ENCODE measurements around the gene TRAPPC3.

Gene TRAPPC3

DNA sequence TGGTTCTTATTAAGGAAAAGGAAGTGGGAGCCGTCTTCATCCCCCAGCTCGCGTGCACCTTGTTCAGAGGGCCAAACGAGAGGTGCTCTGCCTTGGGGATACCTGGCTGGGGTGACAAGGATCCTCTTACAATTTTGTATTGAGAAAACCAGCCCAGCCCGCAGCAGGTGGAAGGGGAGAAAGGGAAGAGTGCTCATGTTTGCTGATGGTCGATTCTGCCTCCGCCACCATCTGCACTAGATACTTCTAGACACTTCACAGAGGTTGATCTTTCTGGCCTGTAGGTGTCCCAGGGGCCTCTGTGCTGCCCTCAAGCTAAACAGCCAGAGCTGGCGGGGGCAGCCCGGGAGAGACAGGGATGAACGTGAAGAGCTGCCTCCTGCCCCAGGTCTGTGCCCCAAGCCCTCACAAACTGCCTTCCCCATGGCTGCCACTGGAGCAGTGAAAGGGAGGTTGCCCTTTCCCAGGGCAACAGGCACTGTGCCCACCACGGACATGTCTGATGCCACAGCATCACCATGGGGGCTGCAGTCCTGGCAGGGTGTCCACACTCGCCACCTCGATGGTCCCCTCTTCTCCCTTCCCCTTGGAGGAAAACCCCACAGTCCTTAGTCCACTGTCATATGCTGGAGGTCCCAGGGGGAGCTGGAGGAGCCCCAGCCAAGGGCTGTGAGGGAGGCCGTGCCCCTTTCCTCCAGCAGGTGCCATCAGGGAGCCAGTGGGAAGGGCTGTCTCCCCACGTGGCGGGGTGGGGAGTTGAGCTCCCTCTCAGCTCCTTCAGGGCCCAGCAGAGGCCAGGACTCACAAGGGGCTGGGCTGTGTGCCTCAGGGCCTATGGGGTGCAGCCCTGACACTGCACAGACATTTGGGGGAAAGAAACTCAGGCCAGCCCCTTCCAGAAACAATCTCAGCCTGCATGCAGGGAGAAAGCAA, 52.5 kb downstream of the TRAPPC3 start (continued):
- TF ChIP-seq, protein P1, sequence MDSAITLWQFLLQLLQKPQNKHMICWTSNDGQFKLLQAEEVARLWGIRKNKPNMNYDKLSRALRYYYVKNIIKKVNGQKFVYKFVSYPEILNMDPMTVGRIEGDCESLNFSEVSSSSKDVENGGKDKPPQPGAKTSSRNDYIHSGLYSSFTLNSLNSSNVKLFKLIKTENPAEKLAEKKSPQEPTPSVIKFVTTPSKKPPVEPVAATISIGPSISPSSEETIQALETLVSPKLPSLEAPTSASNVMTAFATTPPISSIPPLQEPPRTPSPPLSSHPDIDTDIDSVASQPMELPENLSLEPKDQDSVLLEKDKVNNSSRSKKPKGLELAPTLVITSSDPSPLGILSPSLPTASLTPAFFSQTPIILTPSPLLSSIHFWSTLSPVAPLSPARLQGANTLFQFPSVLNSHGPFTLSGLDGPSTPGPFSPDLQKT (IDR thresholded peaks at IDR 0.05; ENCODE audit: borderline replicate concordance, low read depth, low read length), result no peak
- TF ChIP-seq CTCF (tag by site-specific recombination; IDR thresholded peaks at IDR 0.05) (peak; percentile 94), EGR2 (tag by site-specific recombination; IDR thresholded peaks at IDR 0.05; ENCODE audit: low read depth) (no peak), ZNF677 (tag by site-specific recombination; IDR thresholded peaks at IDR 0.05) (no peak)

DNA sequence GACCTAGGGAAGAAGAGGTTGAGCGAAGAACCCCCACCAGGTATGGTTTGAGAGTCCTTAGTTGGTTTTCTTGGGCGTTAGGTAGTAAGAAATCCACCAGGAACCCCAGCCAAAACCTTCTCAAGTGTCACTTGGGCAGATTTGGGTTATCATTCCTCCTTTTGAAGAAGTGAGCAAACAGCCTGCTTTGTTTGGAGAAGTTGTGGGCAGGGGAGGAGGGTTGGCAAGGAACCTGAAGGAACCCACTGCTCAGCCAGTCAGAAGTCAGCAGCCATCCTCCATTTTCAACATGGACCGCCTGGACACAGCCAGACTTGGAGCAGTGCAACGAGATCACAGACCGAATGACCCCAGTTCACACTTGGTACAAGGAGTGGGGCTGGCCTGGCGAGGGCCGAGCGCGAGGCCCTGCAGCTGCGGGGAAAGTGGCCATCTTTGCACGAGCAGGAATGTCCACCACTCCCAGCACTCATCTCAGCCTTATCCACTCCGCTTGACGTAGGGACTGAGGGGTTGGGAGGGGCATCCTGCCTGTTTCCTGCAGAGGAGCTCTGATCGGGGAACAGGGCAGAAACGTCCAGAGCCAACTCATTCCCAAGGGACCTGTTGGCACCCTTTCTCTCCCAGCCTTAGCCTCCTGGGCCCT, 53.4 kb downstream of the TRAPPC3 start:
- TF ChIP-seq ZSCAN23 (tag by site-specific recombination; IDR thresholded peaks at IDR 0.05) (no peak), ZNF558 (tag by site-specific recombination; IDR thresholded peaks at IDR 0.05) (no peak), ZNF37A (tag by site-specific recombination; IDR thresholded peaks at IDR 0.05) (no peak), BCL11A (tag by site-specific recombination; IDR thresholded peaks at IDR 0.05; ENCODE audit: low read depth) (no peak), ZNF707 (tag by site-specific recombination; IDR thresholded peaks at IDR 0.05) (peak; percentile 95), ZIC2 (tag by site-specific recombination; IDR thresholded peaks at IDR 0.05) (no peak), TRIM28 (IDR thresholded peaks at IDR 0.05; ENCODE audit: borderline replicate concordance, low read length) (no peak), ZNF610 (tag by site-specific recombination; IDR thresholded peaks at IDR 0.05; ENCODE audit: borderline replicate concordance) (no peak)
- TF ChIP-seq, protein P2, sequence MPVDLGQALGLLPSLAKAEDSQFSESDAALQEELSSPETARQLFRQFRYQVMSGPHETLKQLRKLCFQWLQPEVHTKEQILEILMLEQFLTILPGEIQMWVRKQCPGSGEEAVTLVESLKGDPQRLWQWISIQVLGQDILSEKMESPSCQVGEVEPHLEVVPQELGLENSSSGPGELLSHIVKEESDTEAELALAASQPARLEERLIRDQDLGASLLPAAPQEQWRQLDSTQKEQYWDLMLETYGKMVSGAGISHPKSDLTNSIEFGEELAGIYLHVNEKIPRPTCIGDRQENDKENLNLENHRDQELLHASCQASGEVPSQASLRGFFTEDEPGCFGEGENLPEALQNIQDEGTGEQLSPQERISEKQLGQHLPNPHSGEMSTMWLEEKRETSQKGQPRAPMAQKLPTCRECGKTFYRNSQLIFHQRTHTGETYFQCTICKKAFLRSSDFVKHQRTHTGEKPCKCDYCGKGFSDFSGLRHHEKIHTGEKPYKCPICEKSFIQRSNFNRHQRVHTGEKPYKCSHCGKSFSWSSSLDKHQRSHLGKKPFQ (tag by site-specific recombination; IDR thresholded peaks at IDR 0.05), result peak; percentile 60; the same call in 1 of the 2 replicates
- H3K9me3 ChIP-seq (ENCODE audit: control insufficient read depth, insufficient read depth, low read depth, low read length), result no peaks in the 10 kb centered on the region
- ChIA-PET POLR2A (interaction anchor here (1.4 kb wide), 1 partner anchor 37 kb away, joined by 7 read pairs; no protein-coding TSS in a partner anchor), CTCF (interaction anchor here (0.7 to 11.1 kb wide), 7 partner anchors 13 to 185 kb away, joined by 3 to 156 read pairs (median 4); partner anchors contain the start of gene TRAPPC3)
- H3K4me3 ChIP-seq (ENCODE audit: low read depth, low read length), result no peak overlapping the region
- H3K4me1 ChIP-seq (ENCODE audit: control insufficient read depth, insufficient read depth, low read length), result no peaks in the 10 kb centered on the region
- no peak overlapping the region for H3K27ac ChIP-seq (ENCODE audit: extremely low read depth, low read depth, low read length)
- peaks cover 0 to 62% of the 10 kb centered on the region in 2 experiments; a peak in 2 of 3 replicates for H3K36me3 ChIP-seq (ENCODE audit: control insufficient read depth in 2 of 2, insufficient read depth in 1 of 2, low read length in 2 of 2)

GRCh38 chr1:36094621-36095061, 54.6 kb downstream of the TRAPPC3 start:
- TF ChIP-seq, protein P3, sequence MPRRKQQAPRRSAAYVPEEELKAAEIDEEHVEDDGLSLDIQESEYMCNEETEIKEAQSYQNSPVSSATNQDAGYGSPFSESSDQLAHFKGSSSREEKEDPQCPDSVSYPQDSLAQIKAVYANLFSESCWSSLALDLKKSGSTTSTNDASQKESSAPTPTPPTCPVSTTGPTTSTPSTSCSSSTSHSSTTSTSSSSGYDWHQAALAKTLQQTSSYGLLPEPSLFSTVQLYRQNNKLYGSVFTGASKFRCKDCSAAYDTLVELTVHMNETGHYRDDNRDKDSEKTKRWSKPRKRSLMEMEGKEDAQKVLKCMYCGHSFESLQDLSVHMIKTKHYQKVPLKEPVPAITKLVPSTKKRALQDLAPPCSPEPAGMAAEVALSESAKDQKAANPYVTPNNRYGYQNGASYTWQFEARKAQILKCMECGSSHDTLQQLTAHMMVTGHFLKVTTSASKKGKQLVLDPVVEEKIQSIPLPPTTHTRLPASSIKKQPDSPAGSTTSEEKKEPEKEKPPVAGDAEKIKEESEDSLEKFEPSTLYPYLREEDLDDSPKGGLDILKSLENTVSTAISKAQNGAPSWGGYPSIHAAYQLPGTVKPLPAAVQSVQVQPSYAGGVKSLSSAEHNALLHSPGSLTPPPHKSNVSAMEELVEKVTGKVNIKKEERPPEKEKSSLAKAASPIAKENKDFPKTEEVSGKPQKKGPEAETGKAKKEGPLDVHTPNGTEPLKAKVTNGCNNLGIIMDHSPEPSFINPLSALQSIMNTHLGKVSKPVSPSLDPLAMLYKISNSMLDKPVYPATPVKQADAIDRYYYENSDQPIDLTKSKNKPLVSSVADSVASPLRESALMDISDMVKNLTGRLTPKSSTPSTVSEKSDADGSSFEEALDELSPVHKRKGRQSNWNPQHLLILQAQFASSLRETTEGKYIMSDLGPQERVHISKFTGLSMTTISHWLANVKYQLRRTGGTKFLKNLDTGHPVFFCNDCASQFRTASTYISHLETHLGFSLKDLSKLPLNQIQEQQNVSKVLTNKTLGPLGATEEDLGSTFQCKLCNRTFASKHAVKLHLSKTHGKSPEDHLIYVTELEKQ (tag by site-specific recombination; IDR thresholded peaks at IDR 0.05; ENCODE audit: borderline replicate concordance), result no peak
- TF ChIP-seq ZNF138 (tag by site-specific recombination; IDR thresholded peaks at IDR 0.05; ENCODE audit: borderline replicate concordance) (no peak), ZBTB17 (tag by site-specific recombination; IDR thresholded peaks at IDR 0.05) (0 out of 2 replicates have a peak, but pooled peaks have one; percentile 16)
- Histone ChIP-seq H3K4me3 (ENCODE audit: low read depth, low read length) (no peak overlapping the region), H3K27ac (ENCODE audit: extremely low read depth, low read depth, low read length) (no peak overlapping the region; the same call in 1 of the 2 replicates), H3K4me1 (ENCODE audit: control insufficient read depth, insufficient read depth, low read length) (no peaks in the 10 kb centered on the region), H3K36me3 (ENCODE audit: control insufficient read depth in 2 of 2, insufficient read depth in 1 of 2, low read length in 2 of 2) (peaks cover 4 to 70% of the 10 kb centered on the region in 2 experiments; a peak in 2 of 3 replicates), H3K9me3 (ENCODE audit: control insufficient read depth, insufficient read depth, low read depth, low read length) (no peaks in the 10 kb centered on the region)
- CTCF ChIA-PET, result interaction anchor here (0.8 to 11.1 kb wide), 4 partner anchors 39 to 94 kb away, joined by 3 to 156 read pairs (median 4); no protein-coding TSS in a partner anchor
- POLR2A ChIA-PET, result interaction anchor here (1.5 kb wide), 1 partner anchor 25 kb away, joined by 3 read pairs; no protein-coding TSS in a partner anchor
